ENCODE data around the gene STARD10. TPM values are rescaled to one million over a fixed set of nuclear protein-coding genes. Genes with fewer than 3 reads are reported as not detected.

The STARD10 gene
- total and polyA plus RNA-seq, 7 donors: 29.9 to 900 (median 60.1) TPM

- Histone ChIP-seq H3K36me3 (peaks cover 0 to 5% (median 0%) of the 10 kb centered on the region in 4 donors), H3K9me3 (no peaks in the 10 kb centered on the region), H3K27me3 (no peaks in the 10 kb centered on the region), H3K4me1 (peaks cover 0 to 27% (median 19%) of the 10 kb centered on the region in 4 donors), H3K27ac (no peak overlapping the region), H3K4me3 (no peak overlapping the region)
- DNase-seq: no peak
- intact Hi-C loops (cut with DNase I): no loop called here
- TF ChIP-seq POLR2AphosphoS5 (IDR thresholded peaks at IDR 0.05): no peak
- no peak for TF ChIP-seq EP300 (IDR thresholded peaks at IDR 0.05)
- no peak for TF ChIP-seq CTCF (IDR thresholded peaks at IDR 0.05)
- TF ChIP-seq POLR2A (IDR thresholded peaks at IDR 0.05): no peak
- WGBS, 2 donors: 81 to 85% methylated on average over 2 of the region's 2 CpGs
Observed at GRCh38 chr11:72730737-72731136, 63.1 kb downstream of the STARD10 start.

- WGBS, 2 donors: 85 to 92% methylated on average over 5 of the region's 5 CpGs
- H3K27ac ChIP-seq: no peak overlapping the region
Observed at GRCh38 chr11:72730243-72730642, 63.6 kb downstream of the STARD10 start.

GRCh38 chr11:72727521-72727920, 66.3 kb downstream of the STARD10 start:
- 80 to 81% methylated on average over 4 of the region's 4 CpGs for WGBS, 2 donors
- Histone ChIP-seq H3K4me1 (peaks cover 0 to 29% (median 14%) of the 10 kb centered on the region in 4 donors), H3K27me3 (no peaks in the 10 kb centered on the region), H3K27ac (no peak overlapping the region), H3K9me3 (no peaks in the 10 kb centered on the region), H3K4me3 (no peak overlapping the region), H3K36me3 (peaks cover 0 to 5% (median 0%) of the 10 kb centered on the region in 4 donors)
- TF ChIP-seq POLR2AphosphoS5 (IDR thresholded peaks at IDR 0.05) (no peak), POLR2A (IDR thresholded peaks at IDR 0.05) (no peak), CTCF (IDR thresholded peaks at IDR 0.05) (no peak), EP300 (IDR thresholded peaks at IDR 0.05) (no peak)
- intact Hi-C loops (cut with DNase I): loop anchor here (10.0 kb wide), 1 partner anchor 417 kb away; the partner anchor contains the start of gene FCHSD2
- DNase-seq: no peak

More at GRCh38 chr11:72730243-72730642, 63.6 kb downstream of the STARD10 start:
- Histone ChIP-seq H3K4me3 (no peak overlapping the region), H3K4me1 (peaks cover 0 to 25% (median 17%) of the 10 kb centered on the region in 4 donors), H3K27me3 (no peaks in the 10 kb centered on the region), H3K36me3 (peaks cover 0 to 5% (median 0%) of the 10 kb centered on the region in 4 donors), H3K9me3 (no peaks in the 10 kb centered on the region)
- intact Hi-C loops (cut with DNase I): no loop called here
- DNase-seq: no peak
- TF ChIP-seq POLR2A (IDR thresholded peaks at IDR 0.05): no peak
- TF ChIP-seq CTCF (IDR thresholded peaks at IDR 0.05): no peak
- no peak for TF ChIP-seq EP300 (IDR thresholded peaks at IDR 0.05)

GRCh38 chr11:72726266-72727220, 67.3 kb downstream of the STARD10 start:
- peaks cover 0 to 5% (median 0%) of the 10 kb centered on the region in 4 donors for H3K36me3 ChIP-seq
- H3K27ac ChIP-seq: no peak overlapping the region
- TF ChIP-seq EP300 (IDR thresholded peaks at IDR 0.05) (no peak), CTCF (IDR thresholded peaks at IDR 0.05) (no peak), POLR2AphosphoS5 (IDR thresholded peaks at IDR 0.05) (no peak), POLR2A (IDR thresholded peaks at IDR 0.05) (no peak)
- no peak overlapping the region for H3K4me3 ChIP-seq
- 92 to 94% methylated on average over 40 of the region's 40 CpGs for WGBS, 2 donors
- peaks cover 0 to 30% (median 16%) of the 10 kb centered on the region in 4 donors for H3K4me1 ChIP-seq
- intact Hi-C loops (cut with DNase I): loop anchor here (10.0 kb wide), 1 partner anchor 418 kb away; the partner anchor contains the start of gene FCHSD2
- no peak for DNase-seq
- H3K27me3 ChIP-seq: no peaks in the 10 kb centered on the region
- no peaks in the 10 kb centered on the region for H3K9me3 ChIP-seq
